Left ventricle myocardium inferior (tissue), 1 donor: ENCODE data around the gene EP300. TPM values are rescaled to one million over a fixed set of nuclear protein-coding genes. Genes with fewer than 3 reads are reported as not detected.
A peak's percentile ranks its signal among the peaks of the same experiment; 100 is the strongest.

Experiments
- DNase-seq: peaks from one replicate; pipeline ENCODE4 v3.0.0-alpha.2; 2020
- H3K27ac ChIP-seq: fragments of 200-600 bp; replicated peaks from 2 replicates; pipeline ENCODE4 v1.8.0; 2021
- H3K27me3 ChIP-seq: fragments of 200-600 bp; 2 replicates; pipeline ENCODE4 v1.8.0; 2021; ENCODE audit warnings: low read depth
- H3K36me3 ChIP-seq: fragments of 200-600 bp; 2 replicates; pipeline ENCODE4 v1.8.0; 2021
- H3K4me1 ChIP-seq: fragments of 200-600 bp; 2 replicates; pipeline ENCODE4 v1.8.0; 2021
- H3K4me3 ChIP-seq: fragments of 200-600 bp; 2 replicates; pipeline ENCODE4 v1.8.0; 2021; ENCODE audit warnings: mild to moderate bottlenecking, moderate library complexity
- H3K9me3 ChIP-seq: fragments of 200-600 bp; replicated peaks from 2 replicates; pipeline ENCODE4 v1.8.0; 2021
- CTCF ChIP-seq: fragments of 200-600 bp; IDR thresholded peaks from 2 replicates; pipeline ENCODE4 v1.8.0; 2021; ENCODE audit warnings: antibody characterized with exemption, mild to moderate bottlenecking, borderline replicate concordance
- intact Hi-C: fragments of 100-400 bp; cut with micrococcal nuclease; formaldehyde crosslinking; loops from one replicate; pipeline ENCODE4 v1.11.0; 2022
- total RNA-seq: library from RNA; stranded (reverse); fragmentation: NEBNext Ultra II Directional; extraction: Animal tissue kit (Norgen Biotek cat#: 25700); gene quantifications from one replicate; pipeline ENCODE4 v1.2.1, GENCODE V29; 2021
- donor health status: DM: no; HTN: yes; CAD: no; lungs with severe emphysema.

EP300 gene
- total RNA-seq, 1 donor from 2014 or later, result 26.2 TPM

DNA sequence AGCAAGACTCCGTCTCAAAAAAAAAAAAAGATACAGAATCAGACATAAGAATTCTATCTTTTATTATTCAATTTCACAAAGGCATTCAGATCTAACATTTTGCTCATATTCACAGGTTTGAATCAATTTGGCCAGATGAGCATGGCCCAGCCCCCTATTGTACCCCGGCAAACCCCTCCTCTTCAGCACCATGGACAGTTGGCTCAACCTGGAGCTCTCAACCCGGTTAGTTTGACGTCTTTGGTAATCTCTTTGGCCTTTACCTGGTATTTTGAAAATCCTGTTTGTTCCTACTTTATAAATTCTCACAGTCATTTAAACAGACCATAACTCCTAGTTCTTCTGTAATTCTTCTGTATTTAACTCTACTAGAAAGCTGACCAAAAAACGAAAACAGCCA lies 55.3 kb downstream of the EP300 start:
- H3K36me3 ChIP-seq, result peaks cover 100% of the 10 kb centered on the region

DNA sequence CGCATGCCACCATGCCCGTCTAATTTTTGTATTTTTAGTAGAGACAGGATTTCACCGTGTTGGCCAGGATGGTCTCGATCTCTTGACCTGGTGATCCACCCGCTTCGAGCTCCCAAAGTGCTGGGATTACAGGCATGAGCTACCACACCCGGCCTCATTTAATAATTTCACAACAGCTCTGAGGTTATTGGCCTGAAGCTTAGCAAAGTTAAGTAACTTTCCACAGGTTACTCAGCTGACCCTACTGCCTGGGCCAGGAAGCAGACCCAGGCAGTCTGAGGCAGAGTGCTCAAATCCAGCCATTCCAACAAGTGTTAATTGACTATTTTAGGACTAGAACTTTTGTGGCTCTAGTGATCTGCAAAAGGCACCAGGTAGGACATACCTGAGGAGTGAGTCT lies 60.5 kb downstream of the EP300 start:
- TF ChIP-seq CTCF, result no peak
- Histone ChIP-seq H3K36me3 (peaks cover 100% of the 10 kb centered on the region), H3K9me3 (no peaks in the 10 kb centered on the region), H3K27ac (no peak overlapping the region), H3K27me3 (no peaks in the 10 kb centered on the region), H3K4me1 (peaks cover 14% of the 10 kb centered on the region), H3K4me3 (no peak overlapping the region)
- intact Hi-C loops, result no loop called here
- no peak for DNase-seq

More for the DNA sequence above, 55.3 kb downstream of the EP300 start:
- Histone ChIP-seq H3K9me3 (no peaks in the 10 kb centered on the region), H3K27me3 (no peaks in the 10 kb centered on the region), H3K4me1 (no peaks in the 10 kb centered on the region), H3K27ac (no peak overlapping the region), H3K4me3 (no peak overlapping the region)
- no peak for TF ChIP-seq CTCF
- no peak for DNase-seq
- intact Hi-C loops, result no loop called here

DNA sequence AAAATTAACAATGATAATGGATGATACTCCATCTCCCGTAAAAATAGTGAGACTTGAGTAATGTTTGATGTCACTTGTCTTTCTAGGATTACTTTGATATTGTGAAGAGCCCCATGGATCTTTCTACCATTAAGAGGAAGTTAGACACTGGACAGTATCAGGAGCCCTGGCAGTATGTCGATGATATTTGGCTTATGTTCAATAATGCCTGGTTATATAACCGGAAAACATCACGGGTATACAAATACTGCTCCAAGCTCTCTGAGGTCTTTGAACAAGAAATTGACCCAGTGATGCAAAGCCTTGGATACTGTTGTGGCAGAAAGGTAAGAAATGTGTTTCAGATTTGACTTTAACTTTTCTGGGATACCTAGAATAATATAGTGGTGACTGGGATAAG lies 64.7 kb downstream of the EP300 start:
- Histone ChIP-seq H3K27me3 (no peaks in the 10 kb centered on the region), H3K4me3 (no peak overlapping the region), H3K27ac (peak overlapping the region; percentile 4), H3K36me3 (peaks cover 100% of the 10 kb centered on the region), H3K9me3 (no peaks in the 10 kb centered on the region), H3K4me1 (peaks cover 14% of the 10 kb centered on the region)
- no peak for DNase-seq
- intact Hi-C loops, result no loop called here
- no peak for TF ChIP-seq CTCF

GRCh38 chr22:41169157-41169556 lies 76.8 kb downstream of the EP300 start:
- intact Hi-C loops, result loop anchor here (10.0 kb wide), 1 partner anchor 324 kb away; no protein-coding TSS in a partner anchor
- H3K4me3 ChIP-seq, result no peak overlapping the region
- peaks cover 6% of the 10 kb centered on the region for H3K4me1 ChIP-seq
- no peaks in the 10 kb centered on the region for H3K27me3 ChIP-seq
- TF ChIP-seq CTCF, result no peak
- H3K36me3 ChIP-seq, result peaks cover 99% of the 10 kb centered on the region
- no peaks in the 10 kb centered on the region for H3K9me3 ChIP-seq
- H3K27ac ChIP-seq, result no peak overlapping the region
- DNase-seq, result no peak

GRCh38 chr22:41171996-41172395 lies 79.6 kb downstream of the EP300 start:
- Histone ChIP-seq H3K27ac (no peak overlapping the region), H3K4me3 (no peak overlapping the region), H3K36me3 (peaks cover 97% of the 10 kb centered on the region), H3K9me3 (no peaks in the 10 kb centered on the region), H3K4me1 (peaks cover 24% of the 10 kb centered on the region), H3K27me3 (no peaks in the 10 kb centered on the region)
- intact Hi-C loops, result no loop called here
- no peak for TF ChIP-seq CTCF
- no peak for DNase-seq

- no peak for TF ChIP-seq CTCF
These were observed 83.2 kb downstream of the EP300 start for GRCh38 chr22:41175546-41175945.

More at GRCh38 chr22:41175546-41175945, 83.2 kb downstream of the EP300 start:
- Histone ChIP-seq H3K4me1 (peaks cover 41% of the 10 kb centered on the region), H3K9me3 (no peaks in the 10 kb centered on the region), H3K27ac (peak overlapping the region; percentile 39), H3K36me3 (peaks cover 89% of the 10 kb centered on the region), H3K27me3 (no peaks in the 10 kb centered on the region), H3K4me3 (no peak overlapping the region)
- DNase-seq, result no peak
- intact Hi-C loops, result no loop called here
